HepG2 (cell line): ENCODE measurements around the gene ATP6V1G2.

Experiments
- CTCF ChIP-seq: sonication (generic); formaldehyde crosslinking; IDR thresholded peaks from 2 replicates; pipeline ENCODE4 v1.5.0; 2020; ENCODE audit warnings: mild to moderate bottlenecking, missing genetic modification reagents, moderate library complexity
- E2F1 ChIP-seq: sonication (generic); formaldehyde crosslinking; IDR thresholded peaks from 2 replicates; pipeline ENCODE4 v1.5.0; 2020; ENCODE audit warnings: missing genetic modification reagents
- ELK4 ChIP-seq: sonication (generic); formaldehyde crosslinking; IDR thresholded peaks from 2 replicates; pipeline ENCODE4 v1.9.0; 2021; ENCODE audit warnings: missing genetic modification reagents, borderline replicate concordance
- JUND ChIP-seq: sonication (generic); formaldehyde crosslinking; IDR thresholded peaks from 2 replicates; pipeline ENCODE4 v1.8.0; 2022; ENCODE audit warnings: mild to moderate bottlenecking, missing genetic modification reagents
- POLR2A ChIP-seq, 2 experiments: IDR thresholded peaks; 2 replicates each; pipeline ENCODE4 v1.6.1; 2011; ENCODE audit warnings: low read depth in 2 of 2, low read length in 2 of 2, mild to moderate bottlenecking in 1 of 2, moderate library complexity in 1 of 2; ENCODE audit not compliant: insufficient read depth in 1 of 2
- RARG ChIP-seq: sonication (generic); formaldehyde crosslinking; IDR thresholded peaks from 2 replicates; pipeline ENCODE4 v1.4.0; 2020; ENCODE audit warnings: low read depth, mild to moderate bottlenecking, missing genetic modification reagents
- SMC3 ChIP-seq: IDR thresholded peaks from 2 replicates; pipeline ENCODE4 v1.6.1; 2011; ENCODE audit warnings: low read length, improper control_type of control experiment
- SP4 ChIP-seq: sonication (generic); formaldehyde crosslinking; IDR thresholded peaks from 2 replicates; pipeline ENCODE4 v1.8.1; 2023; ENCODE audit warnings: mild to moderate bottlenecking, missing genetic modification reagents
- TCF12 ChIP-seq, 2 experiments: fragments of 450-650 bp in 1 of 2; sonication (generic) in 1 of 2; formaldehyde crosslinking in 1 of 2; IDR thresholded peaks; 2 replicates each; pipeline versions ENCODE4 v1.6.1 to v1.8.0; 2017 to 2022; ENCODE audit warnings: antibody characterized with exemption in 1 of 2, mild to moderate bottlenecking in 1 of 2, missing genetic modification reagents in 1 of 2, moderate library complexity in 1 of 2
- ZBTB43 ChIP-seq: sonication (generic); formaldehyde crosslinking; conservative IDR thresholded peaks from 2 replicates; pipeline ENCODE4 v1.4.0; 2020; ENCODE audit warnings: missing genetic modification reagents
- ZBTB8A ChIP-seq: sonication (generic); formaldehyde crosslinking; IDR thresholded peaks from 2 replicates; pipeline ENCODE4 v1.4.0; 2020; ENCODE audit warnings: mild to moderate bottlenecking, low read depth, missing genetic modification reagents, borderline replicate concordance
- ZNF274 ChIP-seq: sonication (generic); formaldehyde crosslinking; IDR thresholded peaks from 2 replicates; pipeline ENCODE4 v1.5.1; 2020; ENCODE audit warnings: mild to moderate bottlenecking, missing genetic modification reagents
- ZNF512 ChIP-seq: sonication (generic); formaldehyde crosslinking; IDR thresholded peaks from 2 replicates; pipeline ENCODE4 v1.4.0; 2020; ENCODE audit warnings: mild to moderate bottlenecking, missing genetic modification reagents
- ZNF780A ChIP-seq: sonication (generic); formaldehyde crosslinking; IDR thresholded peaks from 2 replicates; pipeline ENCODE4 v1.8.0; 2022; ENCODE audit warnings: mild to moderate bottlenecking, missing genetic modification reagents, moderate library complexity

- TF ChIP-seq POLR2A (IDR thresholded peaks at IDR 0.05; ENCODE audit: insufficient read depth in 1 of 2, low read depth in 2 of 2, low read length in 2 of 2) (no peak), ELK4 (CRISPR knock-in tag) (no peak), SP4 (CRISPR knock-in tag) (no peak), ZBTB8A (CRISPR knock-in tag) (no peak), ZNF512 (CRISPR knock-in tag) (no peak), ZBTB43 (CRISPR knock-in tag) (no peak), RARG (CRISPR knock-in tag) (no peak), ZNF274 (CRISPR knock-in tag) (no peak), SMC3 (no peak), CTCF (CRISPR knock-in tag) (no peak), ZNF780A (CRISPR knock-in tag) (no peak), TCF12 (IDR thresholded peaks at IDR 0.05) (no peak), TCF12 (CRISPR knock-in tag; IDR thresholded peaks at IDR 0.05) (no peak), E2F1 (no peak), JUND (CRISPR knock-in tag) (no peak)
Observed at GRCh38 chr6:31577579-31577966, 31.2 kb upstream of the ATP6V1G2 start.
